Hypothalamus (tissue), 51 donors: ENCODE data around the gene HDAC6.

ENCODE experiments used
- DNase-seq, 51 donors: peaks; one replicate each; lab custom pipeline; 2025; lab: John Stamatoyannopoulos, UW

HDAC6 gene

GRCh38 chrX:48801280-48802088, at the start of gene HDAC6:
HDAC6 (plus strand) TSS chrX:48802067; CDS start chrX:48802693, 626 bp downstream.
- DNase-seq, result peak; percentile 51 to 98 (median 93)

GRCh38 chrX:48752498-48752897, 49.4 kb upstream of the HDAC6 start:
- DNase-seq, result no peak

GRCh38 chrX:48753708-48754228, 48.1 kb upstream of the HDAC6 start:
- no peak for DNase-seq

- DNase-seq, result no peak
Measured at GRCh38 chrX:48754238-48754637, 47.6 kb upstream of the HDAC6 start.

GRCh38 chrX:48761674-48762471, 40.0 kb upstream of the HDAC6 start, which contains the start of gene GLOD5:
GLOD5 (plus strand) TSS chrX:48761747; CDS start chrX:48761791, 44 bp downstream.
- no peak for DNase-seq

GRCh38 chrX:48769230-48769629, 32.6 kb upstream of the HDAC6 start:
- DNase-seq, result no peak

- DNase-seq, result no peak
Measured at GRCh38 chrX:48770296-48770695, 31.6 kb upstream of the HDAC6 start.

- DNase-seq, result no peak
Measured at GRCh38 chrX:48772602-48773001, 29.3 kb upstream of the HDAC6 start.

GRCh38 chrX:48776818-48777439, 24.9 kb upstream of the HDAC6 start:
- no peak for DNase-seq

GRCh38 chrX:48779399-48779798, 22.5 kb upstream of the HDAC6 start:
- DNase-seq, result no peak

GRCh38 chrX:48781705-48782104, 20.2 kb upstream of the HDAC6 start:
- DNase-seq, result no peak

- DNase-seq, result no peak
Measured at GRCh38 chrX:48782216-48782615, 19.7 kb upstream of the HDAC6 start.

- DNase-seq, result no peak
Measured at GRCh38 chrX:48782795-48783194, 19.1 kb upstream of the HDAC6 start.

GRCh38 chrX:48784726-48785125, 17.1 kb upstream of the HDAC6 start:
- no peak for DNase-seq

GRCh38 chrX:48785186-48785539, 16.7 kb upstream of the HDAC6 start:
- DNase-seq, result no peak

GRCh38 chrX:48785540-48786214, 16.2 kb upstream of the HDAC6 start:
- no peak for DNase-seq

- no peak for DNase-seq
Measured at GRCh38 chrX:48786341-48786800, 15.5 kb upstream of the HDAC6 start, which contains the start of gene GATA1. GATA1 (plus strand) TSS chrX:48786590; CDS start chrX:48791110, 4,520 bp downstream.

GRCh38 chrX:48786825-48787504, 14.9 kb upstream of the HDAC6 start:
- no peak for DNase-seq

- no peak for DNase-seq
Measured at GRCh38 chrX:48787505-48788443, 14.1 kb upstream of the HDAC6 start.
